HepG2 (cell line): ENCODE results near the gene AGT. TPM values are rescaled to one million over a fixed set of nuclear protein-coding genes. Genes with fewer than 3 reads are reported as not detected.
A peak's percentile ranks its signal among the peaks of the same experiment; 100 is the strongest.

Source experiments
- ATAC-seq: fragments of 200-7000 bp; cut with Tn5 transposase; 3 replicates; pipeline ENCODE4 v1.9.1; 2020; ENCODE audit warnings: mild to moderate bottlenecking, moderate library complexity
- BruUV-seq: library from RNA; stranded (reverse); fragments of 400-500 nt; replicated peaks from 2 replicates; lab custom pipeline; 2021; lab: Mats Ljungman, UMichigan
- CTCF ChIA-PET: fragments of 300-600 bp; formaldehyde crosslinking; extraction: SDS; loops from one replicate; lab custom pipeline; 2021; ENCODE audit warnings: low total read pairs, inconsistent platforms, low intra/inter-chr PET ratio; lab: Yijun Ruan, JAX
- POLR2A ChIA-PET: fragments of 350-600 bp; sonication (Branson Sonifier 250); formaldehyde crosslinking; loops from one replicate; lab custom pipeline; 2020; ENCODE audit warnings: antibody characterized with exemption, inconsistent platforms; lab: Yijun Ruan, JAX
- DNase-seq: peaks from one replicate; pipeline ENCODE4 v3.0.0-alpha.2; 2015; ENCODE audit warnings: low spot score
- FAIRE-seq: peaks from 3 replicates; lab custom pipeline; 2011; peaks lifted over from hg19 to GRCh38; lab: Jason Lieb, UNC
- H2AFZ ChIP-seq: one replicate; pipeline ENCODE4 v1.6.1; 2011; ENCODE audit warnings: low read length, inconsistent platforms
- H3K27ac ChIP-seq: fragments of 300-600 bp; 3 replicates; pipeline ENCODE4 v1.8.0; 2011; ENCODE audit warnings: mixed run types, mild to moderate bottlenecking, mixed read lengths, low read length, inconsistent platforms; ENCODE audit not compliant: insufficient read depth; ENCODE audit errors: extremely low read length
- H3K27me3 ChIP-seq, 2 experiments: fragments of 200-600 bp in 1 of 2; 2 replicates in 1 of 2; 3 replicates in 1 of 2; pipeline versions ENCODE4 v1.6.0 to v1.8.0; 2011; ENCODE audit warnings: low read length in 2 of 2, mild to moderate bottlenecking in 2 of 2, moderate library complexity in 2 of 2, inconsistent platforms in 1 of 2; ENCODE audit not compliant: insufficient read depth in 2 of 2, control insufficient read depth in 1 of 2
- H3K36me3 ChIP-seq, 2 experiments: fragments of 200-600 bp in 1 of 2; replicated peaks in 1 of 2; 2 replicates in 1 of 2; 3 replicates in 1 of 2; pipeline versions ENCODE4 v1.5.1 to v1.8.0; 2011; ENCODE audit warnings: low read length in 2 of 2, inconsistent platforms in 1 of 2; ENCODE audit not compliant: insufficient read depth in 2 of 2, control insufficient read depth in 1 of 2
- H3K4me1 ChIP-seq: 2 replicates; pipeline ENCODE4 v1.5.1; 2012; ENCODE audit warnings: low read length, inconsistent platforms; ENCODE audit not compliant: insufficient read depth
- H3K4me2 ChIP-seq: 2 replicates; pipeline ENCODE4 v1.6.0; 2011; ENCODE audit warnings: low read depth, low read length, inconsistent platforms
- H3K4me3 ChIP-seq, 3 experiments: fragments of 200-600 bp in 1 of 3; sonication (generic), shearing (Covaris generic) in 1 of 3; replicated peaks in 1 of 3; 2 replicates each; pipeline ENCODE4 v1.5.1; 2011 to 2016; ENCODE audit warnings: low read length in 3 of 3, inconsistent platforms in 2 of 3, low read depth in 2 of 3, mild to moderate bottlenecking in 2 of 3, control low read depth in 1 of 3, mixed read lengths in 1 of 3; ENCODE audit not compliant: insufficient read depth in 1 of 3
- H3K79me2 ChIP-seq: one replicate; pipeline ENCODE4 v1.6.1; 2011; ENCODE audit warnings: low read length, inconsistent platforms; ENCODE audit not compliant: insufficient read depth
- H3K9ac ChIP-seq: 2 replicates; pipeline ENCODE4 v1.6.0; 2011; ENCODE audit warnings: mild to moderate bottlenecking, low read depth, low read length, inconsistent platforms; ENCODE audit not compliant: insufficient read depth
- H3K9me3 ChIP-seq: 2 replicates; pipeline ENCODE4 v1.5.1; 2012; ENCODE audit warnings: mild to moderate bottlenecking, low read length
- H4K20me1 ChIP-seq: 2 replicates; pipeline ENCODE4 v1.6.0; 2011; ENCODE audit warnings: inconsistent platforms, mild to moderate bottlenecking, low read length, moderate library complexity; ENCODE audit not compliant: insufficient read depth
- CREB1 ChIP-seq, 2 experiments: fragments of 450-650 bp in 1 of 2; IDR thresholded peaks; 2 replicates each; pipeline ENCODE4 v1.6.1; 2016 to 2017; ENCODE audit warnings: control low read depth in 1 of 2, mild to moderate bottlenecking in 1 of 2, missing compliant biosample characterization in 1 of 2, missing genetic modification characterization in 1 of 2
- FOXA1 ChIP-seq, 2 experiments: fragments of 450-650 bp in 1 of 2; sonication (generic) in 1 of 2; formaldehyde crosslinking in 1 of 2; IDR thresholded peaks; 2 replicates each; pipeline versions ENCODE4 v1.4.0 to v1.6.1; 2016 to 2020; ENCODE audit warnings: missing genetic modification reagents in 1 of 2
- HMGXB3 ChIP-seq: sonication (generic); formaldehyde crosslinking; IDR thresholded peaks from 2 replicates; pipeline ENCODE4 v1.4.0; 2020; ENCODE audit warnings: missing genetic modification reagents, borderline replicate concordance
- IRF2 ChIP-seq: IDR thresholded peaks from 2 replicates; pipeline ENCODE4 v1.6.1; 2018; ENCODE audit warnings: missing genetic modification reagents, missing compliant biosample characterization
- MIER2 ChIP-seq: IDR thresholded peaks from 2 replicates; pipeline ENCODE4 v1.6.1; 2016; ENCODE audit warnings: missing biosample characterization, missing genetic modification reagents
- SNAI1 ChIP-seq: sonication (generic); formaldehyde crosslinking; IDR thresholded peaks from 2 replicates; pipeline ENCODE4 v1.5.0; 2020; ENCODE audit warnings: mild to moderate bottlenecking, missing genetic modification reagents, borderline replicate concordance
- SOX6 ChIP-seq, 2 experiments: fragments of 450-650 bp in 1 of 2; sonication (generic) in 1 of 2; formaldehyde crosslinking in 1 of 2; IDR thresholded peaks; 2 replicates each; pipeline versions ENCODE4 v1.4.0 to v1.6.1; 2017 to 2020; ENCODE audit warnings: antibody characterized with exemption in 1 of 2, mild to moderate bottlenecking in 1 of 2, missing genetic modification reagents in 1 of 2
- TBX3 ChIP-seq: fragments of 450-650 bp; IDR thresholded peaks from 2 replicates; pipeline ENCODE4 v1.6.1; 2017; ENCODE audit warnings: antibody characterized with exemption, mild to moderate bottlenecking, inconsistent platforms, borderline replicate concordance
- ZNF17 ChIP-seq: sonication (generic); formaldehyde crosslinking; IDR thresholded peaks from 2 replicates; pipeline ENCODE4 v1.5.0; 2020; ENCODE audit warnings: mild to moderate bottlenecking, missing genetic modification reagents
- ZNF205 ChIP-seq: IDR thresholded peaks from 2 replicates; pipeline ENCODE4 v1.6.1; 2018; ENCODE audit warnings: missing biosample characterization, missing genetic modification reagents
- ZNF281 ChIP-seq: sonication (generic); formaldehyde crosslinking; IDR thresholded peaks from 2 replicates; pipeline ENCODE4 v1.4.0; 2020; ENCODE audit warnings: missing genetic modification reagents, borderline replicate concordance
- ZNF746 ChIP-seq: sonication (generic); formaldehyde crosslinking; IDR thresholded peaks from 2 replicates; pipeline ENCODE4 v1.8.0; 2022; ENCODE audit warnings: mild to moderate bottlenecking, missing genetic modification reagents
- WGBS: methylation state at CpG from one replicate; pipeline ENCODE4 v1.1.6; 2017; ENCODE audit warnings: low lambda C conversion rate; 5-methylcytosine and 5-hydroxymethylcytosine counted together
- in situ Hi-C: cut with HindIII; loops from 2 replicates; pipeline ENCODE4 v1.10.0; 2017; ENCODE audit warnings: low pct_unique_long_range_greater_than_20kb; ENCODE audit not compliant: extremely low pct_ligation_motif_present
- intact Hi-C: fragments of 100-400 bp; cut with micrococcal nuclease; formaldehyde crosslinking; loops from one replicate; pipeline ENCODE4 v1.10.0; 2022; ENCODE audit not compliant: unreplicated experiment
- polyA plus RNA-seq, 8 experiments: library from polyadenylated mRNA; depleted of rRNA in 3 of 8; stranded (reverse) in 7 of 8; unstranded in 1 of 8; fragments of >200 nt; fragmentation: Illumina TruSeq in 4 of 8; extraction: Trizol in 4 of 8; gene quantifications; 2 replicates each; pipeline versions ENCODE4 v1.2.1 to v1.2.3, GENCODE V29; 2011 to 2016; ENCODE audit warnings: low read depth in 4 of 8, missing spikeins in 1 of 8, mixed read lengths in 1 of 8; ENCODE audit not compliant: insufficient read depth in 1 of 8
- total RNA-seq, 5 experiments: library from RNA; depleted of rRNA; stranded (reverse); fragments of >200 nt; fragmentation: Illumina TruSeq; extraction: Trizol; gene quantifications; 2 replicates each; pipeline ENCODE4 v1.2.3, GENCODE V29; 2016; ENCODE audit warnings: low read depth in 1 of 5

The AGT gene
- total and polyA plus RNA-seq, 2 of the 13 experiments (the other 11 are each of a cell fraction or from before 2014, with no cell fraction given) = 892 to 2,071 TPM

GRCh38 chr1:230725256-230726012, 11.5 kb upstream of the AGT start:
- no peaks in the 10 kb centered on the region for H4K20me1 ChIP-seq
- no peak overlapping the region for H3K9ac ChIP-seq
- peak overlapping the region; percentile 36 for H3K4me2 ChIP-seq
- H2AFZ ChIP-seq = no peak overlapping the region
- in situ Hi-C loops (no loop called here), intact Hi-C loops (no loop called here)
- ChIA-PET POLR2A (interaction anchor here (1.4 to 3.0 kb wide), 2 partner anchors 11 to 28 kb away, joined by 4 to 24 read pairs; partner anchors contain the start of gene AGT), CTCF (interaction anchor here (0.9 kb wide), 1 partner anchor 17 kb away, joined by 3 read pairs; no protein-coding TSS in a partner anchor)
- FAIRE-seq (peak; percentile 75), DNase-seq (peak; percentile 90), ATAC-seq (peak; percentile 42)
- no peaks in the 10 kb centered on the region for H3K79me2 ChIP-seq
- no peak overlapping the region for H3K4me3 ChIP-seq
- peaks cover 26% of the 10 kb centered on the region for H3K9me3 ChIP-seq
- no peaks in the 10 kb centered on the region for H3K27me3 ChIP-seq
- H3K27ac ChIP-seq = peak overlapping the region; percentile 48
- 3% methylated on average over 6 of the region's 6 CpGs for WGBS
- peaks cover 63% of the 10 kb centered on the region for H3K4me1 ChIP-seq
- no TSS peak for BruUV-seq
- no peaks in the 10 kb centered on the region for H3K36me3 ChIP-seq
- TF ChIP-seq IRF2 (CRISPR knock-in tag) (peak; percentile 67; the same call in 1 of the 2 replicates), FOXA1 (IDR thresholded peaks at IDR 0.05) (no peak), FOXA1 (CRISPR knock-in tag; IDR thresholded peaks at IDR 0.05) (peak; percentile 86), MIER2 (CRISPR knock-in tag) (0 out of 2 replicates have a peak, but pooled peaks have one; percentile 57), CREB1 (IDR thresholded peaks at IDR 0.05) (no peak), CREB1 (CRISPR knock-in tag; IDR thresholded peaks at IDR 0.05) (0 out of 2 replicates have a peak, but pooled peaks have one; percentile 30), ZNF746 (CRISPR knock-in tag) (no peak), HMGXB3 (CRISPR knock-in tag) (0 out of 2 replicates have a peak, but pooled peaks have one; percentile 30), ZNF281 (CRISPR knock-in tag) (peak; percentile 23; the same call in 1 of the 2 replicates), SNAI1 (CRISPR knock-in tag) (no peak), SOX6 (IDR thresholded peaks at IDR 0.05) (no peak), SOX6 (CRISPR knock-in tag; IDR thresholded peaks at IDR 0.05) (peak; percentile 75), TBX3 (peak; percentile 56; the same call in 1 of the 2 replicates), ZNF17 (CRISPR knock-in tag) (no peak), ZNF205 (CRISPR knock-in tag) (peak; percentile 81)
